ENCODE results near the gene NOXA1.

Gene NOXA1

DNA sequence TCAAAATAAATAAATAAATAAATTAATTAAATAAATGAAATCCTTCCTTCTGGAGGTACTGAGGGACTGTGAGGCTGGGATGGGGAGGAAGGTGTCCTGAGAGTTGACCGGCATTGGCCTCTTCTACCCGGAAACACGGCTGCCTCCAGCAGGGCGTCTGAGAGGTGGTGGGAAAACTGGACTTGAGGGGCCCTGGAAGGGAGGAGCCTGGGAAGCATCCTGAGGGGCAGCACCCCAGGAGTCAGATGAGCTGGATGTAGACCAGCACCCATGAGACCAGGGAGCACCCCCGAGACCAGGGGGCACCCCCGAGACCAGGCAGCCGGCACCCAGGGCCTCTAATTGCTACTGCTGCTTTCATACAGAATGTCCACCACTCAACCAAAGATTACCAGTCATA, 44.7 kb downstream of the NOXA1 start:
- no peaks in the 10 kb centered on the region for H3K27me3 ChIP-seq (ENCODE audit: insufficient read depth, poor library complexity, severe bottlenecking)
- H3K4me1 ChIP-seq (ENCODE audit: insufficient read depth, poor library complexity, severe bottlenecking): no peaks in the 10 kb centered on the region
- no peaks in the 10 kb centered on the region for H3K9me3 ChIP-seq (ENCODE audit: severe bottlenecking)
- no peak for TF ChIP-seq CTCF (IDR thresholded peaks at IDR 0.05; ENCODE audit: poor library complexity, severe bottlenecking)
- no peak for ATAC-seq (ENCODE audit: low read depth)
- no peak for DNase-seq (ENCODE audit: low spot score)
- no peaks in the 10 kb centered on the region for H3K36me3 ChIP-seq (ENCODE audit: low read depth)
- H3K4me3 ChIP-seq (ENCODE audit: severe bottlenecking): no peak overlapping the region
- H3K27ac ChIP-seq (ENCODE audit: poor library complexity, severe bottlenecking): no peak overlapping the region

GRCh38 chr9:137470785-137471184, 47.6 kb downstream of the NOXA1 start:
- Histone ChIP-seq H3K9me3 (ENCODE audit: severe bottlenecking) (peaks cover 3% of the 10 kb centered on the region), H3K4me1 (ENCODE audit: insufficient read depth, poor library complexity, severe bottlenecking) (no peaks in the 10 kb centered on the region), H3K36me3 (ENCODE audit: low read depth) (no peaks in the 10 kb centered on the region), H3K4me3 (ENCODE audit: severe bottlenecking) (no peak overlapping the region), H3K27me3 (ENCODE audit: insufficient read depth, poor library complexity, severe bottlenecking) (no peaks in the 10 kb centered on the region), H3K27ac (ENCODE audit: poor library complexity, severe bottlenecking) (no peak overlapping the region)
- DNase-seq (ENCODE audit: low spot score) (no peak), ATAC-seq (ENCODE audit: low read depth) (no peak)
- TF ChIP-seq CTCF (IDR thresholded peaks at IDR 0.05; ENCODE audit: poor library complexity, severe bottlenecking): no peak

- peaks cover 7% of the 10 kb centered on the region for H3K9me3 ChIP-seq (ENCODE audit: severe bottlenecking)
These were observed 51.1 kb downstream of the NOXA1 start for GRCh38 chr9:137474271-137474670.

GRCh38 chr9:137475666-137476065, 52.5 kb downstream of the NOXA1 start:
- no peak for TF ChIP-seq CTCF (IDR thresholded peaks at IDR 0.05; ENCODE audit: poor library complexity, severe bottlenecking)
- no peaks in the 10 kb centered on the region for H3K4me1 ChIP-seq (ENCODE audit: insufficient read depth, poor library complexity, severe bottlenecking)
- no peak overlapping the region for H3K4me3 ChIP-seq (ENCODE audit: severe bottlenecking)
- no peaks in the 10 kb centered on the region for H3K27me3 ChIP-seq (ENCODE audit: insufficient read depth, poor library complexity, severe bottlenecking)
- ATAC-seq (ENCODE audit: low read depth) (no peak), DNase-seq (ENCODE audit: low spot score) (no peak)
- H3K27ac ChIP-seq (ENCODE audit: poor library complexity, severe bottlenecking): no peak overlapping the region
- peaks cover 7% of the 10 kb centered on the region for H3K9me3 ChIP-seq (ENCODE audit: severe bottlenecking)
- H3K36me3 ChIP-seq (ENCODE audit: low read depth): no peaks in the 10 kb centered on the region

More at GRCh38 chr9:137474271-137474670, 51.1 kb downstream of the NOXA1 start:
- Histone ChIP-seq H3K36me3 (ENCODE audit: low read depth) (no peaks in the 10 kb centered on the region), H3K27me3 (ENCODE audit: insufficient read depth, poor library complexity, severe bottlenecking) (no peaks in the 10 kb centered on the region), H3K4me3 (ENCODE audit: severe bottlenecking) (no peak overlapping the region), H3K27ac (ENCODE audit: poor library complexity, severe bottlenecking) (no peak overlapping the region), H3K4me1 (ENCODE audit: insufficient read depth, poor library complexity, severe bottlenecking) (no peaks in the 10 kb centered on the region)
- DNase-seq (ENCODE audit: low spot score) (no peak), ATAC-seq (ENCODE audit: low read depth) (no peak)
- no peak for TF ChIP-seq CTCF (IDR thresholded peaks at IDR 0.05; ENCODE audit: poor library complexity, severe bottlenecking)

GRCh38 chr9:137476856-137477255, 53.7 kb downstream of the NOXA1 start:
- ATAC-seq (ENCODE audit: low read depth): no peak
- TF ChIP-seq CTCF (IDR thresholded peaks at IDR 0.05; ENCODE audit: poor library complexity, severe bottlenecking): no peak
- peaks cover 4% of the 10 kb centered on the region for H3K4me1 ChIP-seq (ENCODE audit: insufficient read depth, poor library complexity, severe bottlenecking)

More at GRCh38 chr9:137476856-137477255, 53.7 kb downstream of the NOXA1 start:
- DNase-seq (ENCODE audit: low spot score): no peak
- peaks cover 7% of the 10 kb centered on the region for H3K9me3 ChIP-seq (ENCODE audit: severe bottlenecking)
- no peaks in the 10 kb centered on the region for H3K36me3 ChIP-seq (ENCODE audit: low read depth)
- H3K4me3 ChIP-seq (ENCODE audit: severe bottlenecking): no peak overlapping the region
- H3K27ac ChIP-seq (ENCODE audit: poor library complexity, severe bottlenecking): no peak overlapping the region
- H3K27me3 ChIP-seq (ENCODE audit: insufficient read depth, poor library complexity, severe bottlenecking): no peaks in the 10 kb centered on the region
